Measurements from ENCODE around the gene HOXD1. TPM values are rescaled to one million over a fixed set of nuclear protein-coding genes. Genes with fewer than 3 reads are reported as not detected.

Gene HOXD1
- total and polyA plus RNA-seq, 2 donors (not counting 3 experiments of a cell fraction or from before 2014, with no cell fraction given): 6.6 to 10.4 TPM

DNA sequence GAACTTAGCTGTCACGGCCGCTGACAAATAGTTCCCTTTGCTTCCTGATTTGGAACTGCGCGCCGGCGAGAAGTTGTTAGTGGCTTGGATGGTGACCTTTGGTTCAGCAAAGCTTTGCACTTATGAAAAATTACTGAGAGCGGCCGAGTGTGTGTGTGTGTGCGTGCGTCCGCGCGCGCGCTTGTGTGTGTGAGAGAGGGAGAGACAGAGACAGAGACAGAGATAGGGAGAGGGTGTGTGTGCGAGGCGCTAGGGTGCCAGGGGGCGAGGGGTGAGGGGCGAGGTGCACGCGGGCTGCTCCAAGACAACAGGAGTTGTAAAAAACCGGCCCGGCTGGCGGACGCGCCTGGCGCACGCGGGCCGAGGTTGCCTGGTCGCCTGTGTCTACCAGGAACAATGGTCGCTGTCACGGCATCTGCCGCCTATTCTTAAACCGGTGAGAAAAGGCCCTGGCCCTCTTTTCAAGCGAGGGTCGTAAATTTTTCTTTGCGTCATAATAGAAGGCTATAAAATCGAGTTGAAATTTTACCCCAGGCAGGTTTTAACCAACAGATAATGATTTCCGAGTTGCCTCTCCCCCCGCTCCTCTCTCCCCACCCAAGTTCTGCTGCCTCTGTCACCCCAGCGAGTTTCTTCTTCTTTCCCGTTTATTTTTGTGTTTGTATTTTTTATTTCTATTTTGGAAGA lies 30.8 kb upstream of the HOXD1 start:
- peak overlapping the region; percentile 25 for H2AFZ ChIP-seq (ENCODE audit: low read depth, low read length)
- ChIA-PET POLR2A (no interaction called here), CTCF (interaction anchor here (1.3 kb wide), 1 partner anchor 297 kb away, joined by 6 read pairs; no protein-coding TSS in a partner anchor)
- TF ChIP-seq EZH2 (IDR thresholded peaks at IDR 0.05; ENCODE audit: borderline replicate concordance, low read depth, low read length, severe bottlenecking) (no peak), GATA2 (IDR thresholded peaks at IDR 0.05; ENCODE audit: insufficient read depth, insufficient read length, low read depth, low read length) (no peak), MYC (IDR thresholded peaks at IDR 0.05; ENCODE audit: low read depth, low read length) (no peak)
- no TSS peak for BruUV-seq (replicated peaks)
- H3K79me2 ChIP-seq (ENCODE audit: control insufficient read depth, insufficient read depth, low read length): no peaks in the 10 kb centered on the region
- no peaks in the 10 kb centered on the region for H3K4me1 ChIP-seq (ENCODE audit: control insufficient read depth, extremely low read depth, insufficient read depth, low read length)
- H3K4me2 ChIP-seq (ENCODE audit: insufficient read depth, low read length): peak overlapping the region; percentile 61
- dilution Hi-C loops (cut with MboI; ENCODE audit: extremely low pct_ligation_motif_present, low sequenced_read_pairs): no loop called here
- peak overlapping the region; percentile 19 to 48 (median 21) for H3K4me3 ChIP-seq (replicated peaks in 1 of 3; ENCODE audit: insufficient read depth in 1 of 3, low read depth in 1 of 3, low read length in 3 of 3)
- H4K20me1 ChIP-seq (replicated peaks; ENCODE audit: control insufficient read depth, extremely low read depth, insufficient read depth, low read length): no peaks in the 10 kb centered on the region
- H3K9me3 ChIP-seq (replicated peaks; ENCODE audit: control insufficient read depth, insufficient read depth, low read length): no peaks in the 10 kb centered on the region
- H3K9me1 ChIP-seq (replicated peaks; ENCODE audit: control insufficient read depth, extremely low read depth, insufficient read depth, low read length): no peaks in the 10 kb centered on the region
- H3K27me3 ChIP-seq (ENCODE audit: control insufficient read depth in 2 of 2, insufficient read depth in 2 of 2, low read length in 2 of 2): no peaks in the 10 kb centered on the region
- DNase-seq (ENCODE audit: low read depth, low spot score) (peak; percentile 16), FAIRE-seq (no peak)
- H3K36me3 ChIP-seq (ENCODE audit: control insufficient read depth in 2 of 2, extremely low read depth in 1 of 2, insufficient read depth in 2 of 2, low read length in 2 of 2): peaks cover 0 to 8% of the 10 kb centered on the region in 2 experiments
- intact Hi-C loops (cut with micrococcal nuclease): no loop called here
- H3K9ac ChIP-seq (replicated peaks; ENCODE audit: extremely low read depth, insufficient read depth, low read length): peak overlapping the region; percentile 29
- H3K27ac ChIP-seq (ENCODE audit: insufficient read depth, low read depth, low read length): no peak overlapping the region

GRCh38 chr2:176158186-176158591 lies 30.3 kb upstream of the HOXD1 start:
- Histone ChIP-seq H3K9me3 (replicated peaks; ENCODE audit: control insufficient read depth, insufficient read depth, low read length) (no peaks in the 10 kb centered on the region), H3K4me2 (ENCODE audit: insufficient read depth, low read length) (no peak overlapping the region), H3K36me3 (ENCODE audit: control insufficient read depth in 2 of 2, extremely low read depth in 1 of 2, insufficient read depth in 2 of 2, low read length in 2 of 2) (peaks cover 0 to 6% of the 10 kb centered on the region in 2 experiments), H3K79me2 (ENCODE audit: control insufficient read depth, insufficient read depth, low read length) (no peaks in the 10 kb centered on the region), H3K4me3 (replicated peaks in 1 of 3; ENCODE audit: insufficient read depth in 1 of 3, low read depth in 1 of 3, low read length in 3 of 3) (no peak overlapping the region), H3K27me3 (ENCODE audit: control insufficient read depth in 2 of 2, insufficient read depth in 2 of 2, low read length in 2 of 2) (no peaks in the 10 kb centered on the region), H4K20me1 (replicated peaks; ENCODE audit: control insufficient read depth, extremely low read depth, insufficient read depth, low read length) (no peaks in the 10 kb centered on the region), H3K4me1 (ENCODE audit: control insufficient read depth, extremely low read depth, insufficient read depth, low read length) (no peaks in the 10 kb centered on the region), H3K27ac (ENCODE audit: insufficient read depth, low read depth, low read length) (no peak overlapping the region), H3K9me1 (replicated peaks; ENCODE audit: control insufficient read depth, extremely low read depth, insufficient read depth, low read length) (no peaks in the 10 kb centered on the region), H2AFZ (ENCODE audit: low read depth, low read length) (no peak overlapping the region), H3K9ac (replicated peaks; ENCODE audit: extremely low read depth, insufficient read depth, low read length) (no peak overlapping the region)
- no peak for FAIRE-seq
- POLR2A ChIA-PET: no interaction called here
- CTCF ChIA-PET: interaction anchor here (1.3 kb wide), 1 partner anchor 297 kb away, joined by 6 read pairs; no protein-coding TSS in a partner anchor
- no TSS peak for BruUV-seq (replicated peaks)
- dilution Hi-C loops (cut with MboI; ENCODE audit: extremely low pct_ligation_motif_present, low sequenced_read_pairs) (no loop called here), intact Hi-C loops (cut with micrococcal nuclease) (no loop called here)
- DNase-seq (ENCODE audit: low read depth, low spot score): no peak
- TF ChIP-seq JUN (IDR thresholded peaks at IDR 0.05; ENCODE audit: borderline replicate concordance, insufficient read depth, insufficient read length, low read depth): no peak
- TF ChIP-seq POLR2A (IDR thresholded peaks at IDR 0.05; ENCODE audit: low read depth, low read length): no peak
- no peak for TF ChIP-seq MYC (IDR thresholded peaks at IDR 0.05; ENCODE audit: low read depth, low read length)
- no peak for TF ChIP-seq POLR2AphosphoS5 (IDR thresholded peaks at IDR 0.05; ENCODE audit: insufficient read depth, low read depth, low read length)
- TF ChIP-seq CTCF (IDR thresholded peaks at IDR 0.05; ENCODE audit: extremely low read depth in 1 of 2, insufficient read depth in 1 of 2, low read depth in 1 of 2, low read length in 2 of 2): no peak
- TF ChIP-seq, protein P1, sequence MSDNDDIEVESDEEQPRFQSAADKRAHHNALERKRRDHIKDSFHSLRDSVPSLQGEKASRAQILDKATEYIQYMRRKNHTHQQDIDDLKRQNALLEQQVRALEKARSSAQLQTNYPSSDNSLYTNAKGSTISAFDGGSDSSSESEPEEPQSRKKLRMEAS (IDR thresholded peaks at IDR 0.05; ENCODE audit: insufficient read depth, insufficient read length): no peak
- TF ChIP-seq GATA2 (IDR thresholded peaks at IDR 0.05; ENCODE audit: insufficient read depth, insufficient read length, low read depth, low read length): no peak
- no peak for TF ChIP-seq EZH2 (IDR thresholded peaks at IDR 0.05; ENCODE audit: borderline replicate concordance, low read depth, low read length, severe bottlenecking)
- no peak for TF ChIP-seq FOS (IDR thresholded peaks at IDR 0.05; ENCODE audit: borderline replicate concordance, insufficient read depth, low read length)

All from endothelial cell of umbilical vein (primary cell).